GM18499 (cell line): Measurements from ENCODE around the gene TXLNB.

Experiments used
- ATAC-seq: cut with Tn5 transposase; IDR thresholded peaks from one replicate; pipeline ENCODE4 v1.9.1; 2021; ENCODE audit warnings: moderate number of reproducible peaks; ENCODE audit not compliant: insufficient read depth, unreplicated experiment

TXLNB gene

GRCh38 chr6:139291813-139292619 lies at the start of gene TXLNB:
Gene TXLNB, minus strand, starts transcription at chr6:139291998. Its CDS starts 3,099 bp downstream, at chr6:139288899.
- ATAC-seq: peak; percentile 46

- no peak for ATAC-seq
These were observed 49.3 kb upstream of the TXLNB start for GRCh38 chr6:139341060-139341459.

GRCh38 chr6:139338795-139339194 lies 47.0 kb upstream of the TXLNB start:
- ATAC-seq: no peak

GRCh38 chr6:139337830-139338229 lies 46.0 kb upstream of the TXLNB start:
- ATAC-seq: no peak

GRCh38 chr6:139337001-139337400 lies 45.2 kb upstream of the TXLNB start:
- no peak for ATAC-seq

GRCh38 chr6:139336488-139336887 lies 44.7 kb upstream of the TXLNB start:
- no peak for ATAC-seq

- ATAC-seq: no peak
These were observed 43.8 kb upstream of the TXLNB start for GRCh38 chr6:139335447-139336210.

- ATAC-seq: no peak
These were observed 43.1 kb upstream of the TXLNB start for GRCh38 chr6:139334806-139335446.

- no peak for ATAC-seq
These were observed 39.2 kb upstream of the TXLNB start for GRCh38 chr6:139330826-139331500.

- ATAC-seq: no peak
These were observed 38.5 kb upstream of the TXLNB start for GRCh38 chr6:139330306-139330705.

GRCh38 chr6:139329224-139329623 lies 37.4 kb upstream of the TXLNB start:
- ATAC-seq: no peak

GRCh38 chr6:139327038-139327437 lies 35.2 kb upstream of the TXLNB start:
- peak; percentile 36 for ATAC-seq

GRCh38 chr6:139325686-139326085 lies 33.9 kb upstream of the TXLNB start:
- no peak for ATAC-seq

- ATAC-seq: no peak
These were observed 33.3 kb upstream of the TXLNB start for GRCh38 chr6:139325125-139325524.

GRCh38 chr6:139324301-139324555 lies 32.4 kb upstream of the TXLNB start:
- no peak for ATAC-seq

- ATAC-seq: no peak
These were observed 31.9 kb upstream of the TXLNB start for GRCh38 chr6:139323511-139324300.

GRCh38 chr6:139320081-139320480 lies 28.3 kb upstream of the TXLNB start:
- ATAC-seq: no peak

GRCh38 chr6:139316622-139317317 lies 25.0 kb upstream of the TXLNB start:
- no peak for ATAC-seq

GRCh38 chr6:139313784-139314545 lies 22.2 kb upstream of the TXLNB start:
- no peak for ATAC-seq
